SH-SY5Y (cell line): ENCODE data around the gene THRB.

Source experiments
- GATA2 ChIP-seq: IDR thresholded peaks from 2 replicates; pipeline ENCODE4 v1.6.1; 2011; ENCODE audit warnings: mild to moderate bottlenecking, low read depth, low read length
- GATA3 ChIP-seq: IDR thresholded peaks from 2 replicates; pipeline ENCODE4 v1.6.1; 2011; ENCODE audit warnings: low read depth, mild to moderate bottlenecking, low read length, moderate library complexity

DNA sequence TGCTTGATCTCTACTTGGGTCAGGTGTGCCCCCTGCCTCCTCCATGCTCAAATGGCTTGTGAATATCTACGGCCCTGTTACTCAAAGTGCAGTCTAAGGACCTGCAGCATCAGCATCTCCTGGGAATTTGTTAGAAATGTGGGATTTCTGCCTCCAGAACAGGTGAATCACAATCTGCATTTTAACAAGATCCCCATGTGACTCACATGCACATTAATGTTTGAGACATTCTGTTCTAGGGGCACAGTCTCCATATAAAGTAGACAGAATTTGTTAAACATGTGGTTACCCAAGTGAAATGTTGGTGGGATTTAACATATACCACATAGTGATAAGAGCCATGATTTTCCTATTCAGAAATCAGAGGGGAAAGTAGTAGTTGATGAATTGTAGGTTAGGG, 293.3 kb downstream of the THRB start:
- TF ChIP-seq GATA2 (no peak), GATA3 (no peak)
